Heart right ventricle (tissue), 16 donors: ENCODE data around the gene ARL15. TPM values are rescaled to one million over a fixed set of nuclear protein-coding genes. Genes with fewer than 3 reads are reported as not detected.

Experiments used
- ATAC-seq, 8 donors: fragments of 200-7000 bp; cut with Tn5 transposase; one replicate each; pipeline ENCODE4 v1.9.1; 2020; ENCODE audit warnings: mild to moderate bottlenecking in 8 of 8, moderate library complexity in 8 of 8, moderate number of reproducible peaks in 1 of 8
- DNase-seq, 2 donors: peaks; one replicate each; pipeline ENCODE4 v3.0.0-alpha.2; 2020
- H3K27ac ChIP-seq, 10 donors: fragments of 200-600 bp; sonication (generic) in 2 of 10; one replicate each; pipeline versions ENCODE4 v1.5.0 to v1.8.0; 2020 to 2022; ENCODE audit warnings: mild to moderate bottlenecking in 3 of 10
- H3K27me3 ChIP-seq, 7 donors: fragments of 200-600 bp; one replicate each; pipeline ENCODE4 v1.8.0; 2021 to 2022; ENCODE audit warnings: mild to moderate bottlenecking in 2 of 7
- H3K36me3 ChIP-seq, 9 donors: fragments of 200-600 bp; sonication (generic) in 1 of 9; one replicate each; pipeline versions ENCODE4 v1.5.0 to v1.8.0; 2020 to 2022; ENCODE audit warnings: mild to moderate bottlenecking in 2 of 9
- H3K4me1 ChIP-seq, 9 donors: fragments of 200-600 bp; sonication (generic) in 1 of 9; one replicate each; pipeline versions ENCODE4 v1.5.0 to v1.8.0; 2020 to 2022; ENCODE audit warnings: mild to moderate bottlenecking in 4 of 9
- H3K4me3 ChIP-seq, 10 donors: fragments of 200-600 bp; sonication (generic) in 2 of 10; one replicate each; pipeline versions ENCODE4 v1.5.0 to v1.8.0; 2020 to 2022; ENCODE audit warnings: mild to moderate bottlenecking in 7 of 10, moderate library complexity in 2 of 10
- H3K9me3 ChIP-seq, 11 donors: fragments of 200-600 bp in 10 of 11; sonication (generic) in 2 of 11; one replicate each; pipeline versions ENCODE4 v1.5.0 to v1.8.0; 2013 to 2022; ENCODE audit warnings: mild to moderate bottlenecking in 2 of 11, control low read depth in 1 of 11, moderate library complexity in 1 of 11
- WGBS, 2 donors: extraction: QIAGEN DNeasy Blood & Tissue Kit; methylation state at CpG; one replicate each; pipeline ENCODE4 v1.1.7; 2013; ENCODE audit warnings: inconsistent platforms in 1 of 2; 5-methylcytosine and 5-hydroxymethylcytosine counted together
- intact Hi-C, 10 donors: fragments of 100-400 bp; cut with DNase I; formaldehyde crosslinking; loops; one replicate each; pipeline versions ENCODE4 v1.11.1 to v1.14.2; 2022
- polyA plus RNA-seq, 2 donors: library from polyadenylated mRNA; stranded (reverse); fragments of 200-250 nt; gene quantifications; one replicate each; pipeline ENCODE4 v1.2.3, GENCODE V29; 2013
- total RNA-seq, 10 donors: library from RNA; stranded (reverse); fragmentation: NEBNext Ultra II Directional in 3 of 10; extraction: Animal tissue kit (Norgen Biotek cat#: 25700) in 3 of 10; gene quantifications; one replicate each; pipeline versions ENCODE4 v1.2.1 to v1.2.4, GENCODE V29; 2021 to 2023
- TF ChIP-seq, protein P1 (sequence below), 9 donors: fragments of 200-600 bp; sonication (generic) in 2 of 9; IDR thresholded peaks; one replicate each; pipeline versions ENCODE4 v1.5.0 to v1.8.0; 2021 to 2022; ENCODE audit warnings: antibody characterized with exemption in 9 of 9, mild to moderate bottlenecking in 5 of 9, moderate library complexity in 1 of 9
- donor health status: Arrhythmogenic right ventricular cardiomyopathy.
- donor health status: ischemic (EF 13 %, LVEDD 7.1; RV severe dilation, severe dysfunction).
- donor health status: healthy with polysubstance abuse.
- donor health status: DM: no; HTN: yes; CAD: no.
- donor health status: DM: no; HTN: no; CAD: no.
- donor health status: ischemic (EF 25% LVEDD 6.9; RV normal size, moderate dysfunction).
- donor health status: ischemic (EF 25% LVEDD 5.7; RV mildly dilated, moderate dysfunction).
- donor health status: healthy.
- donor health status: DM: yes; HTN: yes; CAD: no.
- donor health status: Ischemic cardiomyopathy.
- donor health status: ischemic (EF 35%, LVEDD 5.7; RV mildly dilated, moderate dysfunction).
- donor health status: nonischemic (EF 11% LVEDD 7.7; RV severe dilation, severe dysfunction).
- donor health status: DM: yes; HTN: yes; CAD: no.
- donor health status: PGD.
- donor health status: ischemic (EF 29% LVEDD 5.4; RV normal size, mild dysfunction).
- donor health status: nonischemic (EF 23%, LVEDD 6.1; RV moderate dilation, normal function).

ARL15 gene
- total and polyA plus RNA-seq, 12 donors: 7.8 to 31.8 (median 26.9) TPM

DNA sequence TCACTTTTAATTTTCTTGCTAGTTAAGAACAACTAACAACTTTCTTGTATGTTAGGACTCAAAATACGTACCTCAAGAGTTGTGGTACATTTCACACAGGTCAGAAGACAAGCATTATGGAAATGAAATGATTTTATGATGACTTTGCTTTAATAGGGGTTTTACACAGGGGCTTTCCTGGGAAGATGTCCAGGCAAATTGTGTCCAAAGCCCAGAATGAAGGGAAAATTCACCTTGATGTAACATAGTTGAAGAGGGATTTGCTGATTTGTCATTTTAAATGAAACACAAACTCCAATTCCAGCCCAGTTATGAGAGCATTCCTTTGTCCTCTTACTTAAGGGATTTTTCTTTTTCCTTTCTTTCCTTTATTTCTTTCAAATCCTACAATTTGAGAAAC lies 89.2 kb downstream of the ARL15 start:
- Histone ChIP-seq H3K27me3 (no peaks in the 10 kb centered on the region), H3K4me3 (no peak overlapping the region), H3K4me1 (peaks cover 0 to 42% (median 14%) of the 10 kb centered on the region in 9 donors), H3K27ac (no peak overlapping the region), H3K9me3 (no peaks in the 10 kb centered on the region), H3K36me3 (no peaks in the 10 kb centered on the region)
- WGBS, 2 donors: 92 to 95% methylated on average over 1 of the region's 1 CpG
- DNase-seq (no peak), ATAC-seq (no peak)
- intact Hi-C loops: loop anchor here in 8 of 10 donors (5.0 to 10.0 kb wide), 6 partner anchors 346 to 1056 kb away; no protein-coding TSS in a partner anchor
- TF ChIP-seq, protein P1, sequence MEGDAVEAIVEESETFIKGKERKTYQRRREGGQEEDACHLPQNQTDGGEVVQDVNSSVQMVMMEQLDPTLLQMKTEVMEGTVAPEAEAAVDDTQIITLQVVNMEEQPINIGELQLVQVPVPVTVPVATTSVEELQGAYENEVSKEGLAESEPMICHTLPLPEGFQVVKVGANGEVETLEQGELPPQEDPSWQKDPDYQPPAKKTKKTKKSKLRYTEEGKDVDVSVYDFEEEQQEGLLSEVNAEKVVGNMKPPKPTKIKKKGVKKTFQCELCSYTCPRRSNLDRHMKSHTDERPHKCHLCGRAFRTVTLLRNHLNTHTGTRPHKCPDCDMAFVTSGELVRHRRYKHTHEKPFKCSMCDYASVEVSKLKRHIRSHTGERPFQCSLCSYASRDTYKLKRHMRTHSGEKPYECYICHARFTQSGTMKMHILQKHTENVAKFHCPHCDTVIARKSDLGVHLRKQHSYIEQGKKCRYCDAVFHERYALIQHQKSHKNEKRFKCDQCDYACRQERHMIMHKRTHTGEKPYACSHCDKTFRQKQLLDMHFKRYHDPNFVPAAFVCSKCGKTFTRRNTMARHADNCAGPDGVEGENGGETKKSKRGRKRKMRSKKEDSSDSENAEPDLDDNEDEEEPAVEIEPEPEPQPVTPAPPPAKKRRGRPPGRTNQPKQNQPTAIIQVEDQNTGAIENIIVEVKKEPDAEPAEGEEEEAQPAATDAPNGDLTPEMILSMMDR (IDR thresholded peaks at IDR 0.05): no peak

DNA sequence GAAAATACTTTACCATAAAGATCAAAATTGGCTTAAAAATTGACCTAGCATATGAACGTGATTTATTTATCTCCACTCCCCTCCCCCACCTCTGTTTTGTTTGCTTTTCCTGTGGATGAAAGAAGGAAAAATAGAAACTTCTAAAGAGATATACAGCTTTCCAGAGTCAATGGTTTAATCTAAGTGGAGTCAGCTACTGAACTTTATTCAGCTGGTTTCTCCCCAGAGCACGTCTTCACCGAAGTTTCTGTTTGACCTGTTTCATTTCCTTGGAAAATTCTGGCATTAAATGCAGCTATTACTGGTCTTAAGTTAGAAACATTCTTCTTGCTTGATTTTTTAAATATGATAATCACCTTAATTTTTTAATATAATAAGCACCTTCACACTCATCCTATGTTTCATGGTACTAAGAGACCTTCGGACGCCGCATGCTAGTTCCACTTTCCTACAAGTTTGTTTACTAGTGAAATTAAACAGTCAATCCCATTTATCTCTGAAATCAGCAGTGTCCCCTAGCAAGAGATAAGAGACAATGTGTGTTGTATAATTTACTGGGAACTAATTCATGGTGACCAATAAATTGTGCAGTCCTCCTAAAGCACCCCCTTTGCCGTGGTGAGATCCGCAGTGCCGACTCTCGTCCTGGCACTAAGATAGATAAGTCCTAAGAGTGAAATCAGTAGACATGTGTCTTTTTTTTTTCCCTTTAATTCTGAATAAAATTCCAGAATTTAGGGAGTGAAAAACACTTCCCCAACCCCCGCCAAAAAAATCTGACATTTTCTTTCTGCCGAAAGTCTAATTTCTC lies 89.9 kb downstream of the ARL15 start:
- no peak for DNase-seq
- Histone ChIP-seq H3K27me3 (no peaks in the 10 kb centered on the region), H3K4me3 (peak overlapping the region in 3 of 10 donors; percentile 4 to 10 (median 6)), H3K36me3 (no peaks in the 10 kb centered on the region), H3K27ac (no peak overlapping the region), H3K9me3 (no peaks in the 10 kb centered on the region), H3K4me1 (peaks cover 0 to 42% (median 14%) of the 10 kb centered on the region in 9 donors)
- ATAC-seq: no peak
- intact Hi-C loops: loop anchor here in 8 of 10 donors (5.0 to 10.0 kb wide), 6 partner anchors 346 to 1056 kb away; no protein-coding TSS in a partner anchor
- 76 to 83% methylated on average over 12 of the region's 12 CpGs for WGBS, 2 donors
- TF ChIP-seq, protein P1 (IDR thresholded peaks at IDR 0.05): no peak

DNA sequence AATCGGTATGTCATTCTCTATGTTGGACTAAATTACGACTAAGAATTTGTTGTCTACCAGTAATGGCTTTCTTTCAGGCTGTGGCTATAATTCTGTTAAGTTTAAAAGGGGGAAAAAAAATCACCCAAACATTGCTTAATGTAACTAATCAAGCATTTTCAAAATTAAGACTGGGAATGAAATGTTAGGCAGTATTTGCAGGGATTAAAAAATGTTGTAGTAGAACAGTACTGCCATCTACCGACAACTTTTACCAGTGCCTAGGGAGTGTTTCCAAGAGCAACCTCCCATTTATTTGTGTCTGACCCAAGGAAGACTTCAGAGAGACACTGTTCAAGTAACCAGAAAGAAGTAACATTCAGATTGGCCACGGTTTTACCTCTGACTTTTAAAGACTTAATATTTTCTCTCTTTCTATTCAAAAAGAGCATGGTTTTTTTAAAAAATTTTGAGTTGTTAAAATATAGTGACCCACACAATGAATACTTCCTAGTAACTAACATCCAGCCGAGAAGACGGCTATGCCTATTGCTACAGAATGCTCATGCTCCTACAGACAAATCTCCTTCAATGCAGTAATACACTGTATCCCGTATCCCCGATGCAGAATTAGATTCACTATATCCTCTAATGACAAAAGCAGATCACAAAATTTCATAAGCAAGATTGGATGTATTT lies 92.4 kb downstream of the ARL15 start:
- DNase-seq (peak in 1 of 2 donors; percentile 57), ATAC-seq (peak in 7 of 8 donors; percentile 79 to 88 (median 85))
- intact Hi-C loops: loop anchor here in 7 of 10 donors (1.0 to 10.0 kb wide), 9 partner anchors 333 to 1051 kb away; partner anchors contain the start of gene NDUFS4 (in 1 of the 7)
- Histone ChIP-seq H3K27me3 (no peaks in the 10 kb centered on the region), H3K4me1 (peaks cover 0 to 57% (median 27%) of the 10 kb centered on the region in 9 donors), H3K4me3 (no peak overlapping the region), H3K27ac (no peak overlapping the region), H3K36me3 (no peaks in the 10 kb centered on the region), H3K9me3 (no peaks in the 10 kb centered on the region)
- TF ChIP-seq, protein P1 (IDR thresholded peaks at IDR 0.05): peak; percentile 66 to 93 (median 81)
- 62 to 63% methylated on average over 8 of the region's 8 CpGs for WGBS, 2 donors

DNA sequence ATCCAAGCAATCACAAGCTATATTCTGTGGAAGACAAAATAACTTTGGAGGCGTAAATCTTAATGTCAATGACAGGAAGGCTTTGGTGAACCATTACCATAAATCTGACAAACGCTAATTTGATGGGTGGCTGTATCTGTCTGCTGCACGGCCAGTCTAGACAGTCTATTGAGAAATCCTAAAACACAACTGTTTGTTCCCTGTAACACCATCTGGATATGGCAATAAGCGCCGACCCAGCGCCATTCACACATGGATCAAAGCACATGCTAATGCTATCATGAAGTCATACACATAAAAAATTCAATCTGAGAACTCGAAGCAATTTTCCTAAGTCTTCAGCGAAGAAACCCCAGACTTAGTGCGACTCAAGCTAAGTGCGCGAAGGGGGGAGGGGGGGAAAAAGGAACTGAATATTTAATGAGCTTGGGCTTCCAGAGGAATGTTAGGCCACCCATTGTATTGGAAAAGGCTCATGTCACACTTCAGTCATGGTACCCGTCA lies 95.1 kb downstream of the ARL15 start:
- Histone ChIP-seq H3K27ac (no peak overlapping the region), H3K4me1 (peaks cover 0 to 65% (median 34%) of the 10 kb centered on the region in 9 donors), H3K36me3 (no peaks in the 10 kb centered on the region), H3K9me3 (no peaks in the 10 kb centered on the region), H3K4me3 (no peak overlapping the region), H3K27me3 (no peaks in the 10 kb centered on the region)
- no peak for ATAC-seq
- no peak for DNase-seq
- 91% methylated on average over 12 of the region's 12 CpGs for WGBS, 2 donors
- intact Hi-C loops: loop anchor here in 7 of 10 donors (5.0 to 10.0 kb wide), 7 partner anchors 330 to 1048 kb away; partner anchors contain the start of gene NDUFS4 (in 1 of the 7)
- TF ChIP-seq, protein P1 (IDR thresholded peaks at IDR 0.05): no peak
